K562 (cell line): ENCODE measurements around the gene FAR1. TPM values are rescaled to one million over a fixed set of nuclear protein-coding genes. Genes with fewer than 3 reads are reported as not detected.

Experiments used
- ATAC-seq: fragments of 200-7000 bp; cut with Tn5 transposase; 3 replicates; pipeline ENCODE4 v1.9.1; 2020; ENCODE audit warnings: moderate library complexity
- BruUV-seq: library from RNA; stranded (reverse); fragments of 400-500 nt; replicated peaks from 2 replicates; lab custom pipeline; 2021; lab: Mats Ljungman, UMichigan
- CTCF ChIA-PET: fragments of 300-600 bp; formaldehyde crosslinking; extraction: SDS; loops from one replicate; lab custom pipeline; 2021; ENCODE audit warnings: low intra/inter-chr PET ratio; lab: Yijun Ruan, JAX
- POLR2A ChIA-PET: fragments of 300-600, 350-650 bp; sonication (Branson Sonifier 250); formaldehyde crosslinking; extraction: SDS; loops from one replicate; lab custom pipeline; 2021; ENCODE audit warnings: antibody characterized with exemption, inconsistent platforms; lab: Yijun Ruan, JAX
- DNase-seq, 4 experiments: peaks; one replicate each; pipeline versions ENCODE4 v3.0.0 to v3.0.0-alpha.2; 2011 to 2018; ENCODE audit warnings: low spot score in 3 of 4, mixed read lengths in 3 of 4; ENCODE audit errors: extremely low read depth in 1 of 4
- FAIRE-seq: peaks from 2 replicates; lab custom pipeline; 2011; peaks lifted over from hg19 to GRCh38; lab: Jason Lieb, UNC
- H2AFZ ChIP-seq: 2 replicates; pipeline ENCODE4 v1.6.0; 2011; ENCODE audit warnings: low read depth, low read length, control low read depth, inconsistent platforms
- H3K27ac ChIP-seq: fragments of 200-600 bp; 3 replicates; pipeline ENCODE4 v1.8.0; 2011; ENCODE audit warnings: low read depth, mild to moderate bottlenecking, control low read depth, inconsistent platforms, low read length, moderate library complexity, mixed read lengths; ENCODE audit errors: extremely low read depth
- H3K27me3 ChIP-seq, 2 experiments: fragments of 300-600 bp in 1 of 2; 2 replicates in 1 of 2; 3 replicates in 1 of 2; pipeline versions ENCODE4 v1.6.0 to v1.8.0; 2011; ENCODE audit warnings: inconsistent platforms in 2 of 2, low read length in 2 of 2, mild to moderate bottlenecking in 1 of 2, mixed read lengths in 1 of 2, moderate library complexity in 1 of 2; ENCODE audit not compliant: control insufficient read depth in 2 of 2, insufficient read depth in 2 of 2
- H3K36me3 ChIP-seq: fragments of 300-600 bp; 3 replicates; pipeline ENCODE4 v1.8.0; 2011; ENCODE audit warnings: mild to moderate bottlenecking, low read length, inconsistent platforms; ENCODE audit not compliant: control insufficient read depth, insufficient read depth
- H3K4me1 ChIP-seq, 2 experiments: fragments of 200-600 bp in 1 of 2; replicated peaks in 1 of 2; 2 replicates in 1 of 2; 3 replicates in 1 of 2; pipeline versions ENCODE4 v1.5.1 to v1.8.0; 2011; ENCODE audit warnings: inconsistent platforms in 2 of 2, low read length in 2 of 2, mild to moderate bottlenecking in 1 of 2, mixed read lengths in 1 of 2, moderate library complexity in 1 of 2; ENCODE audit not compliant: control insufficient read depth in 2 of 2, insufficient read depth in 2 of 2
- H3K4me2 ChIP-seq: 2 replicates; pipeline ENCODE4 v1.6.1; 2011; ENCODE audit warnings: low read length, control low read depth, inconsistent platforms, mixed read lengths; ENCODE audit not compliant: insufficient read depth
- H3K4me3 ChIP-seq: fragments of 200-600 bp; sonication (generic), shearing (Covaris generic); 2 replicates; pipeline ENCODE4 v1.5.1; 2016; ENCODE audit warnings: control low read depth, inconsistent platforms
- H3K79me2 ChIP-seq: fragments of 200-600 bp; 3 replicates; pipeline ENCODE4 v1.8.0; 2011; ENCODE audit warnings: low read length, inconsistent platforms; ENCODE audit not compliant: control insufficient read depth, insufficient read depth
- H3K9ac ChIP-seq, 2 experiments: 2 replicates each; pipeline versions ENCODE4 v1.6.0 to v1.6.1; 2011; ENCODE audit warnings: low read depth in 2 of 2, low read length in 2 of 2, control low read depth in 1 of 2, inconsistent platforms in 1 of 2, mild to moderate bottlenecking in 1 of 2, mixed read lengths in 1 of 2; ENCODE audit not compliant: insufficient read depth in 1 of 2
- H3K9me1 ChIP-seq: one replicate; pipeline ENCODE4 v1.6.0; 2011; ENCODE audit warnings: inconsistent platforms, mild to moderate bottlenecking, low read length, moderate library complexity; ENCODE audit not compliant: control insufficient read depth, insufficient read depth
- H3K9me3 ChIP-seq: replicated peaks from 2 replicates; pipeline ENCODE4 v1.5.1; 2011; ENCODE audit warnings: low read depth, low read length, inconsistent platforms; ENCODE audit not compliant: control insufficient read depth, insufficient read depth
- H4K20me1 ChIP-seq: replicated peaks from 2 replicates; pipeline ENCODE4 v1.6.1; 2011; ENCODE audit warnings: low read length, inconsistent platforms, mixed read lengths; ENCODE audit not compliant: control insufficient read depth, insufficient read depth
- CBFA2T3 ChIP-seq: fragments of 450-650 bp; IDR thresholded peaks from 2 replicates; pipeline ENCODE4 v1.6.1; 2017
- CBFB ChIP-seq: sonication (generic); formaldehyde crosslinking; IDR thresholded peaks from 2 replicates; pipeline ENCODE4 v1.4.0; 2020; ENCODE audit warnings: mild to moderate bottlenecking, missing genetic modification reagents
- CTBP1 ChIP-seq: fragments of 450-650 bp; IDR thresholded peaks from 2 replicates; pipeline ENCODE4 v1.6.1; 2016; ENCODE audit warnings: borderline replicate concordance
- FOSL1 ChIP-seq: fragments of 200-800 bp; sonication (Bioruptor generic); conservative IDR thresholded peaks from 2 replicates; pipeline ENCODE4 v1.6.1; 2016; ENCODE audit warnings: missing genetic modification characterization, missing compliant biosample characterization
- FOXM1 ChIP-seq, 2 experiments: fragments of 450-650 bp in 1 of 2; sonication (generic) in 1 of 2; formaldehyde crosslinking in 1 of 2; IDR thresholded peaks; 2 replicates each; pipeline versions ENCODE4 v1.6.1 to v1.9.0; 2017 to 2022; ENCODE audit warnings: low read depth in 2 of 2, mild to moderate bottlenecking in 2 of 2, missing genetic modification reagents in 1 of 2, moderate library complexity in 1 of 2
- HNRNPH1 ChIP-seq: fragments of 200-400 bp; formaldehyde crosslinking; optimal IDR thresholded peaks from 2 replicates; pipeline ENCODE3; 2017; ENCODE audit warnings: low read depth, mild to moderate bottlenecking, low read length, moderate library complexity
- IFI16 ChIP-seq: fragments of 250-450 bp; sonication (Bioruptor Pico); IDR thresholded peaks from 2 replicates; pipeline ENCODE4 v2.1.2; 2022; ENCODE audit warnings: mild to moderate bottlenecking, inconsistent platforms
- MXI1 ChIP-seq: IDR thresholded peaks from 2 replicates; pipeline ENCODE4 v1.6.1; 2011; ENCODE audit warnings: low read depth, mild to moderate bottlenecking, improper control_type of control experiment, low read length
- MYBL2 ChIP-seq, 2 experiments: fragments of 450-650 bp in 1 of 2; sonication (generic) in 1 of 2; formaldehyde crosslinking in 1 of 2; IDR thresholded peaks; 2 replicates each; pipeline versions ENCODE4 v1.6.1 to v1.8.1; 2017 to 2022; ENCODE audit warnings: borderline replicate concordance in 1 of 2, inconsistent platforms in 1 of 2, low read depth in 1 of 2, mild to moderate bottlenecking in 1 of 2, missing genetic modification reagents in 1 of 2, moderate library complexity in 1 of 2
- NFYB ChIP-seq: IDR thresholded peaks from 2 replicates; pipeline ENCODE4 v1.6.1; 2011; ENCODE audit warnings: mild to moderate bottlenecking, moderate library complexity; ENCODE audit not compliant: insufficient read length; ENCODE audit errors: extremely low read depth
- PCBP1 ChIP-seq: fragments of 200-400 bp; formaldehyde crosslinking; IDR thresholded peaks from 2 replicates; pipeline ENCODE4 v1.6.1; 2018; ENCODE audit warnings: mild to moderate bottlenecking, low read depth, low read length; ENCODE audit not compliant: poor library complexity, severe bottlenecking
- PKNOX1 ChIP-seq: fragments of 450-650 bp; IDR thresholded peaks from 2 replicates; pipeline ENCODE4 v1.6.1; 2016
- PRPF4 ChIP-seq: fragments of 200-400 bp; formaldehyde crosslinking; IDR thresholded peaks from one replicate; pipeline ENCODE4 v1.6.1; 2017; ENCODE audit warnings: low read length, low read depth, mild to moderate bottlenecking; ENCODE audit not compliant: insufficient read depth, poor library complexity, severe bottlenecking
- PTRF ChIP-seq: fragments of 450-650 bp; IDR thresholded peaks from 2 replicates; pipeline ENCODE4 v1.6.1; 2016; ENCODE audit warnings: mild to moderate bottlenecking, missing genetic modification characterization, missing compliant biosample characterization
- PYGO2 ChIP-seq: fragments of 450-650 bp; IDR thresholded peaks from 2 replicates; pipeline ENCODE4 v1.6.1; 2016; ENCODE audit warnings: mild to moderate bottlenecking, missing genetic modification characterization, moderate library complexity, missing compliant biosample characterization
- RBM14 ChIP-seq: fragments of 200-400 bp; formaldehyde crosslinking; IDR thresholded peaks from 2 replicates; pipeline ENCODE4 v1.6.1; 2018; ENCODE audit warnings: low read depth, mild to moderate bottlenecking, low read length, moderate library complexity, borderline replicate concordance; ENCODE audit not compliant: insufficient read depth
- RBM22 ChIP-seq: fragments of 200-400 bp; formaldehyde crosslinking; IDR thresholded peaks from 2 replicates; pipeline ENCODE4 v1.6.1; 2018; ENCODE audit warnings: low read length, low read depth; ENCODE audit not compliant: poor library complexity, severe bottlenecking
- STAG1 ChIP-seq: sonication (generic); formaldehyde crosslinking; IDR thresholded peaks from 2 replicates; pipeline ENCODE4 v1.5.0; 2020; ENCODE audit warnings: missing genetic modification reagents, borderline replicate concordance
- TAL1 ChIP-seq: fragments of 450-650 bp; IDR thresholded peaks from 2 replicates; pipeline ENCODE4 v1.6.1; 2016; ENCODE audit warnings: mild to moderate bottlenecking
- TARDBP ChIP-seq: fragments of 450-650 bp; IDR thresholded peaks from 2 replicates; pipeline ENCODE4 v1.6.1; 2016
- TFE3 ChIP-seq: fragments of 450-650 bp; formaldehyde crosslinking; IDR thresholded peaks from 2 replicates; pipeline ENCODE4 v1.4.0; 2020; ENCODE audit warnings: mild to moderate bottlenecking, mixed read lengths
- ZNF41 ChIP-seq: fragments of 250-450 bp; sonication (Bioruptor Pico); conservative IDR thresholded peaks from 2 replicates; pipeline ENCODE4 v1.4.0; 2020; ENCODE audit warnings: mild to moderate bottlenecking
- WGBS: fragments of 100-300 bp; shearing (Covaris generic); methylation state at CpG from one replicate; pipeline ENCODE4 v1.1.6; 2016; ENCODE audit warnings: low coverage, mixed read lengths; ENCODE audit not compliant: insufficient coverage; ENCODE audit errors: missing lambda C conversion rate; 5-methylcytosine and 5-hydroxymethylcytosine counted together
- in situ Hi-C: fragments of 300-500 bp; cut with MboI; formaldehyde crosslinking; loops from 4 replicates; pipeline ENCODE4 v1.15.0; 2018; ENCODE audit warnings: inconsistent platforms, mixed read lengths
- intact Hi-C: fragments of 100-400 bp; cut with micrococcal nuclease; formaldehyde crosslinking; loops from 2 replicates; pipeline ENCODE4 v1.14.2; 2022
- polyA plus RNA-seq, 8 experiments: library from polyadenylated mRNA; depleted of rRNA in 4 of 8; stranded (reverse) in 5 of 8; unstranded in 3 of 8; fragments of >200 nt; fragmentation: Nextera tagmentation in 2 of 8; fragmentation: Illumina TruSeq in 1 of 8; extraction: Ambion mirVana in 2 of 8; extraction: Trizol in 1 of 8; gene quantifications; 2 replicates each; pipeline versions ENCODE4 v1.2.1 to v1.2.3, GENCODE V29; 2011 to 2014; ENCODE audit warnings: inconsistent platforms in 1 of 8, missing spikeins in 1 of 8
- total RNA-seq, 7 experiments: library from RNA; depleted of rRNA in 6 of 7; stranded (reverse); fragments of >200 nt in 6 of 7; fragmentation: Illumina TruSeq in 2 of 7; extraction: Trizol in 2 of 7; gene quantifications; 2 replicates each; pipeline versions ENCODE4 v1.2.1 to v1.2.3, GENCODE V29; 2011 to 2021; ENCODE audit warnings: low replicate concordance in 1 of 7

The FAR1 gene
- total and polyA plus RNA-seq, 9 of the 15 experiments (the other 6 are each of a cell fraction or from before 2014, with no cell fraction given) = 17.7 to 88.2 (median 52.6) TPM

GRCh38 chr11:13699870-13700269, 31.4 kb downstream of the FAR1 start:
- Histone ChIP-seq H3K9ac (no peak overlapping the region), H2AFZ (no peak overlapping the region), H3K27me3 (no peaks in the 10 kb centered on the region), H3K79me2 (peaks cover 9% of the 10 kb centered on the region; the same call in 2 of the 3 replicates), H3K4me3 (no peak overlapping the region), H3K36me3 (peaks cover 55% of the 10 kb centered on the region; the same call in 2 of the 3 replicates), H3K4me2 (no peak overlapping the region), H3K9me1 (no peaks in the 10 kb centered on the region), H3K9me3 (no peaks in the 10 kb centered on the region), H3K4me1 (peaks cover 14 to 26% of the 10 kb centered on the region in 2 experiments), H4K20me1 (no peaks in the 10 kb centered on the region), H3K27ac (no peak overlapping the region; the same call in 2 of the 3 replicates)
- CTCF ChIA-PET = no interaction called here
- no TSS peak for BruUV-seq
- POLR2A ChIA-PET = no interaction called here
- intact Hi-C loops (loop anchor here (2.0 to 10.0 kb wide), 2 partner anchors 31 to 235 kb away; partner anchors contain the start of genes BTBD10 and FAR1), in situ Hi-C loops (no loop called here)
- ATAC-seq (peak; percentile 22; the same call in 1 of the 3 replicates), FAIRE-seq (no peak), DNase-seq (peak in 1 of 4 experiments; percentile 10)
- 9% methylated on average over 1 of the region's 1 CpG for WGBS
- no peak for TF ChIP-seq CBFB
- 0 out of 2 replicates have a peak, but pooled peaks have one; percentile 15 for TF ChIP-seq TAL1
- no peak for TF ChIP-seq TARDBP
- TF ChIP-seq PYGO2 = no peak
- no peak for TF ChIP-seq NFYB
- no peak for TF ChIP-seq FOSL1 (tag)
- TF ChIP-seq PCBP1 = no peak
- no peak for TF ChIP-seq RBM22
- no peak for TF ChIP-seq HNRNPH1
- TF ChIP-seq IFI16 (CRISPR knock-in tag) = no peak
- no peak for TF ChIP-seq PRPF4
- no peak for TF ChIP-seq TFE3
- TF ChIP-seq CBFA2T3 = peak; percentile 43; the same call in 1 of the 2 replicates
- TF ChIP-seq ZNF41 (CRISPR knock-in tag) = no peak
- TF ChIP-seq PKNOX1 = no peak
- no peak for TF ChIP-seq RBM14
- no peak for TF ChIP-seq PTRF (tag)
- TF ChIP-seq FOXM1 (IDR thresholded peaks at IDR 0.05; ENCODE audit: low read depth) = peak; percentile 59; the same call in 1 of the 2 replicates
- no peak for TF ChIP-seq FOXM1 (CRISPR knock-in tag; IDR thresholded peaks at IDR 0.05; ENCODE audit: low read depth)
- TF ChIP-seq CTBP1 = no peak
- TF ChIP-seq STAG1 (CRISPR knock-in tag) = no peak
- TF ChIP-seq MYBL2 (IDR thresholded peaks at IDR 0.05; ENCODE audit: low read depth) = peak; percentile 47
- no peak for TF ChIP-seq MYBL2 (CRISPR knock-in tag; IDR thresholded peaks at IDR 0.05; ENCODE audit: borderline replicate concordance)
- no peak for TF ChIP-seq MXI1
